Mesangial cell (primary cell): ENCODE results near the gene SAMMSON. TPM values are rescaled to one million over a fixed set of nuclear protein-coding genes. Genes with fewer than 3 reads are reported as not detected.

ENCODE experiments used
- total RNA-seq: library from RNA; depleted of rRNA; stranded (reverse); fragments of >200 nt; gene quantifications from 2 replicates; pipeline ENCODE4 v1.2.3, GENCODE V29; 2015

Gene SAMMSON
- total RNA-seq, result not detected in 2 replicates

GRCh38 chr3:69999140-70000027 is at the start of gene SAMMSON:
Gene SAMMSON, plus strand, starts transcription at chr3:69999733.

